ENCODE results near the gene OPN5.

DNA sequence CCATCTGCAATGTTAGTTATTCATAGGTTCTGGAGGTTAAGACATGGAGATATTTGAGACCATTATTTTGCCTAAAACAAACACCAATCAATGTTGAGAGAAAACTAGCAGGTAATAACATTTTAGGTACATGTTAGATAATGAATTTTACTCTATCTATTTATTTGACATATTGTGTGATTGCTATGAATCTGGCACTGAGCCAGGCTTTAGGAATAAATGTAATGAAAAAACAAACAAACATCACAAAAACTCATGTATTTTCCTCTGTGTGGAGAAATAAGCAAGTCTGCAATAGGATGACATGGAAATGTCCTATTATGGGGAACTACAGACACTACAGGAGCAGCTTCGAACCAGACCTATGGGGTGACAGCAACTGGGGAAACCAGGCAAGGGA lies 57.8 kb downstream of the OPN5 start:
- no peak for TF ChIP-seq EZH2phosphoT487 (IDR thresholded peaks at IDR 0.05; ENCODE audit: borderline replicate concordance)
- TF ChIP-seq, protein P1, sequence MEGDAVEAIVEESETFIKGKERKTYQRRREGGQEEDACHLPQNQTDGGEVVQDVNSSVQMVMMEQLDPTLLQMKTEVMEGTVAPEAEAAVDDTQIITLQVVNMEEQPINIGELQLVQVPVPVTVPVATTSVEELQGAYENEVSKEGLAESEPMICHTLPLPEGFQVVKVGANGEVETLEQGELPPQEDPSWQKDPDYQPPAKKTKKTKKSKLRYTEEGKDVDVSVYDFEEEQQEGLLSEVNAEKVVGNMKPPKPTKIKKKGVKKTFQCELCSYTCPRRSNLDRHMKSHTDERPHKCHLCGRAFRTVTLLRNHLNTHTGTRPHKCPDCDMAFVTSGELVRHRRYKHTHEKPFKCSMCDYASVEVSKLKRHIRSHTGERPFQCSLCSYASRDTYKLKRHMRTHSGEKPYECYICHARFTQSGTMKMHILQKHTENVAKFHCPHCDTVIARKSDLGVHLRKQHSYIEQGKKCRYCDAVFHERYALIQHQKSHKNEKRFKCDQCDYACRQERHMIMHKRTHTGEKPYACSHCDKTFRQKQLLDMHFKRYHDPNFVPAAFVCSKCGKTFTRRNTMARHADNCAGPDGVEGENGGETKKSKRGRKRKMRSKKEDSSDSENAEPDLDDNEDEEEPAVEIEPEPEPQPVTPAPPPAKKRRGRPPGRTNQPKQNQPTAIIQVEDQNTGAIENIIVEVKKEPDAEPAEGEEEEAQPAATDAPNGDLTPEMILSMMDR (conservative IDR thresholded peaks at IDR 0.05; ENCODE audit: low read length): no peak

Measured in Loucy (cell line).